ENCODE data around the gene FUT4.

FUT4 gene

DNA sequence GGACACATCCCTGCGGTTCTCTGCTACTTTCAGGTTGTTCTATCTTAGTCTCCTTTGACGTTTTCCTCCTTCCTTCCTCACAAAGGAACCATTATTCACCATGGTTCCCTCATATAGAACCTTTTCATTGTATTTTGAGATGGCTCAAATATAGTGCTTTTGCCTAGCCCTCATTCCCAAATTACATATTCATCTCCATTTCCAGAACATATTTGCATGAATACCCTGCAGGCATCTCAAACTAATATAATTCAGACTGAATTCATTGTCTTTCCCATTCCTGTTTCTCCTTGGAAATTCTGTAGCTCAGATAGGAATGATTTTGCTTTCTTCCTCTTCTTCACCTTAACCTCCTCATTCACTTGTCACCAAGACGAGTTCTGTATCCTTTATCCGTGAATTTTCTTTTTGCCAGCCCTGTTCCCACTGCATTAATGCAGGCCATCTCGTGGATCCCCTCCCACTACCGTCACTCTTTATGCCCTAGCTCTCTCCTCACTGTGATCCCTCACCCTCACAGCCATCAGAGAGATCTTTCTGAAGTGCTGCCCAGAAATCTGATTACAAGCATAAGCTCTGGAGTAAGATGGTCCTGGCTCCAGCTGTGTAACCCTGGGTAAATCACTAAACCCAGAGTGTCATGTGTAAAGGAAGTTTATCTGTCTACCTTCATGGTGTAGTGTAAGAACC, 46.8 kb downstream of the FUT4 start:
- FAIRE-seq: no peak
- TF ChIP-seq, protein P1, sequence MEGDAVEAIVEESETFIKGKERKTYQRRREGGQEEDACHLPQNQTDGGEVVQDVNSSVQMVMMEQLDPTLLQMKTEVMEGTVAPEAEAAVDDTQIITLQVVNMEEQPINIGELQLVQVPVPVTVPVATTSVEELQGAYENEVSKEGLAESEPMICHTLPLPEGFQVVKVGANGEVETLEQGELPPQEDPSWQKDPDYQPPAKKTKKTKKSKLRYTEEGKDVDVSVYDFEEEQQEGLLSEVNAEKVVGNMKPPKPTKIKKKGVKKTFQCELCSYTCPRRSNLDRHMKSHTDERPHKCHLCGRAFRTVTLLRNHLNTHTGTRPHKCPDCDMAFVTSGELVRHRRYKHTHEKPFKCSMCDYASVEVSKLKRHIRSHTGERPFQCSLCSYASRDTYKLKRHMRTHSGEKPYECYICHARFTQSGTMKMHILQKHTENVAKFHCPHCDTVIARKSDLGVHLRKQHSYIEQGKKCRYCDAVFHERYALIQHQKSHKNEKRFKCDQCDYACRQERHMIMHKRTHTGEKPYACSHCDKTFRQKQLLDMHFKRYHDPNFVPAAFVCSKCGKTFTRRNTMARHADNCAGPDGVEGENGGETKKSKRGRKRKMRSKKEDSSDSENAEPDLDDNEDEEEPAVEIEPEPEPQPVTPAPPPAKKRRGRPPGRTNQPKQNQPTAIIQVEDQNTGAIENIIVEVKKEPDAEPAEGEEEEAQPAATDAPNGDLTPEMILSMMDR (IDR thresholded peaks at IDR 0.05; ENCODE audit: insufficient read depth, missing control alignments): no peak
- DNase-seq (ENCODE audit: insufficient read length, low spot score): no peak

DNA sequence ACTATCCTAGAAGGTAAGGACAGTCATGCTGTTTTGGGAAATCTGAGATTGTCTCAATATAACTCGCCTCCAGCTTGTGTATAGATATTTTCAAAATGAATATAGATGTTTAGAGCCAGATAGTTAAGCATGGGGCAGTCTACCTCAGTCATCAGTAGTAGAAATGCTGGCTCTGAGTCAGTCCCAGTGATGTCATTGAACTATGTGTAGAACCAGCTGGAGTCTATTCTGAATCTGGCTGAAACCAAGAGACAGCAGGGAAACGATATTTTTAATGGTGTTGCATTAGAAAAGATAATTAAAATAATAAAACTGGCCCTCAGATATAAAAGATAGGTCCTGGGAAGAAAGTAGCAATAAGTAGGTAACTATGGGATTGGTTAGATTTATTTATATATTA, 49.3 kb downstream of the FUT4 start:
- no peak for DNase-seq (ENCODE audit: insufficient read length, low spot score)
- TF ChIP-seq, protein P1 (IDR thresholded peaks at IDR 0.05; ENCODE audit: insufficient read depth, missing control alignments): no peak
- FAIRE-seq: no peak

DNA sequence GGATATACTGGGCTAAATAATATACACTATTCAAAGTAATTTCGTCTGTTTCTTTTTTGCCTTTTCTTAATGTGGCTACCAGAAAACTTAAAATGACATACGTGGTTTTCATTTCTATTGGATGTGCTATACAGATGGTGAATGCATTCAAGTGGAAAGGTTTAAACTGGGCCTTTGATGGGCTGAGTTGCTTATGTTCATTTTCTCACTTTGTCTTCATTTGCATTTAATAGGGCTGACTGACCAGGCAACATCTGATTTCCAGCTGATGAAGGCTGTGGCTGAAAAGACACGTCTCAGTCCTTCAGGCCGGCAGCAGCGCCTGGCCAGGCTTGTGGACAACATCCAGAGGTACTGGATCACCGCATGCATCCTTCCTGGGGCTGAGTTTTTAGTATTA, 51.4 kb downstream of the FUT4 start:
- no peak for FAIRE-seq
- TF ChIP-seq, protein P1 (IDR thresholded peaks at IDR 0.05; ENCODE audit: insufficient read depth, missing control alignments): no peak

DNA sequence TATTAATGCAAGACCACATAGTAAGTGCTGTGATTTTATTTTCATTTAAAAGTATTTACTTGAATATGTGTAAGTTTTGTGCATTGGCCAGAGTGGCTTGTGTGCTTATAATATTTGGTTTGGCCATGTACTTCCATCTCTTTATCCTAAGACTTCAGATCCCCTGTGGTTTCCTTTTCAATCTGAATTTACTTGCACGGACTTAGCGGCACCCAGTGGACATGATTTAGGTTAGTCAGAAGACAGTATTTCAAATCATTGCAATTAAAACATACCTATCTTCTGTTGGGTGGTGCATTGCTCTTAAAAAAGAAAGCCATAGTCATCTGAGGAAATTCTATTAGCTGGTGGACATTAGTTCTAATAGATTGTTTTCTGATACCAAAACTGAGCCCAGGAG, 54.2 kb downstream of the FUT4 start:
- no peak for FAIRE-seq

More for the DNA sequence above, 51.4 kb downstream of the FUT4 start:
- DNase-seq (ENCODE audit: insufficient read length, low spot score): no peak

More for the DNA sequence above, 54.2 kb downstream of the FUT4 start:
- no peak for DNase-seq (ENCODE audit: insufficient read length, low spot score)
- TF ChIP-seq, protein P1 (IDR thresholded peaks at IDR 0.05; ENCODE audit: insufficient read depth, missing control alignments): peak; percentile 10

All from D721Med (cell line).